ENCODE data around the gene AKIP1.
"Not testable (repeated sequence)": the region's sequence is repeated elsewhere in the genome, so short reads cannot be mapped to it uniquely, and the experiment has no call there.

AKIP1 gene, protein sequence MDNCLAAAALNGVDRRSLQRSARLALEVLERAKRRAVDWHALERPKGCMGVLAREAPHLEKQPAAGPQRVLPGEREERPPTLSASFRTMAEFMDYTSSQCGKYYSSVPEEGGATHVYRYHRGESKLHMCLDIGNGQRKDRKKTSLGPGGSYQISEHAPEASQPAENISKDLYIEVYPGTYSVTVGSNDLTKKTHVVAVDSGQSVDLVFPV

DNA sequence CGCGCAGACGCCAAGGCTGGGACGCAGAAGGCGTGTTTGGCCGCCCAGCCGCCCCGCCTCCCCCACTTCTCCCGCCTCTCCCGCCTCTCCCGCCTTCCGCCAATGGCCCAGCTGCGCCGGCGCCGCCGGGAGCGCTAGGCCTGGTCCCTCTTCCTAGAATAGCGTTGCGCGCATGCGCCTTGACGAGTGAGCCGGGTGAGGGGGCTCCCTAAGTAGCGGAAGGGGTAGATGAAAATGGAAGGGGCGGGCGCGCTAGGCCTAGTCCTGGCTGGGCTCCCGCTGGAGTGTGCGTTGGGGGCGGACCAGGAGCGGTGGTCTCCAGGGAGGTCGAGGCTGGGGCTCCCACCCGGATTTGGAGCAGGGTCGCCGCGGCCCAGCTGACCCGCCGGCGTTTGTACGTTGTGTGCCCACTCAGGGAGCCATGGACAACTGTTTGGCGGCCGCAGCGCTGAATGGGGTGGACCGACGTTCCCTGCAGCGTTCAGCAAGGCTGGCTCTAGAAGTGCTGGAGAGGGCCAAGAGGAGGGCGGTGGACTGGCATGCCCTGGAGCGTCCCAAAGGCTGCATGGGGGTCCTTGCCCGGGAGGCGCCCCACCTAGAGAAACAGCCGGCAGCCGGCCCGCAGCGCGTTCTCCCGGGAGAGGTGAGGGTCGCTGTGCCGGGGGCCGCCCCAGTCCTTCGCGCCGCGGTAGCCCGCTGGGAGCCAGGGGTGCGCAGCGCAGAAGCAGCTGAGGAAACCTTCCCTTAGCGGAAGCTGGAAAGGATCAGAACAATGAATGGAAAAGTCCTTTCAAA lies at the start of gene AKIP1:
Gene AKIP1, plus strand, starts transcription at position 161 of the 795 bp plus-strand sequence. Its CDS starts 261 bp downstream, at position 422.
- peak; percentile 72 to 74 for DNase-seq

GRCh38 chr11:8863838-8864237 lies 47.2 kb upstream of the AKIP1 start:
- no peak for DNase-seq

- no peak for DNase-seq
Observed at GRCh38 chr11:8865304-8865703, 45.7 kb upstream of the AKIP1 start.

DNA sequence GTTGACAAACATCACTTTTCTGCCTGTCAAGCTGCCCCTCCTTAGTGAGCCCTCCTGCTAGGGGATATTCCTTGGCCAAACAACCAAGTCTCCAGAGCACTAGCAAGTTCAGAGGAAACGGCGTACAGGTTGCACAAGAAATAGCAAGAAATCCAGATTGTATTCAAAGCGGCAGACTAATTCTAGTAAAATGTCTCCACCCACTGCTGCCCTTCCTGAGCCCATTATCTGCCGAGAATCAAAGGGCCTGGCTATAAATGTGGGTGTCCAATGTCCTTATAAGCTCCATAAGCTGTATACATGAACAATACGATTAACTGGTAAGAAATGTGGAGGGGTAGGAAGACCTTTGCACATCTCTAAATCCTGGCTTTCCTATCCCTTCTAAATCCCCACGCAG lies 44.0 kb upstream of the AKIP1 start:
- DNase-seq = no peak

GRCh38 chr11:8867931-8868631 lies 42.9 kb upstream of the AKIP1 start:
- DNase-seq = no peak

- DNase-seq = no peak
Observed at GRCh38 chr11:8870411-8871170, 40.4 kb upstream of the AKIP1 start.

- no peak for DNase-seq
Observed at GRCh38 chr11:8871171-8871775, 39.7 kb upstream of the AKIP1 start.

DNA sequence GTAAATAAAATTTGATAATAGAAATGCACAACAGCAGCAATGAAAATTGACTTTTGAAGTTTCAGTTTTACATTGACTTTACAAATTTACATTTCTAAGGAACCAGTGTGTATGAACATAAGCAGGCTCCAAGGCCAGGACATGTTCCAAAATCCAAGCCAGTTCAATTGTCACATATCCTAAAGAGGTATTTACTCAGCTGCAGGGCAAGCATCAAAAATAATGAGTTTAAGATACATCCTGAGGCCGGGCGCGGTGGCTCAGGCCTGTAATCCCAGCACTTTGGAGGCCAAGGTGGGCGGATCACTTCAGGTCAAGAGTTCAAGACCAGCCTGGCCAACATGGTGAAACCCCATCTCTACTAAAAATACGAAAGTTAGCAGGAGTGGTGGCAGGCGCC lies 39.0 kb upstream of the AKIP1 start:
- no peak for DNase-seq

- no peak for DNase-seq
Observed at GRCh38 chr11:8873741-8874405, 37.1 kb upstream of the AKIP1 start.

DNA sequence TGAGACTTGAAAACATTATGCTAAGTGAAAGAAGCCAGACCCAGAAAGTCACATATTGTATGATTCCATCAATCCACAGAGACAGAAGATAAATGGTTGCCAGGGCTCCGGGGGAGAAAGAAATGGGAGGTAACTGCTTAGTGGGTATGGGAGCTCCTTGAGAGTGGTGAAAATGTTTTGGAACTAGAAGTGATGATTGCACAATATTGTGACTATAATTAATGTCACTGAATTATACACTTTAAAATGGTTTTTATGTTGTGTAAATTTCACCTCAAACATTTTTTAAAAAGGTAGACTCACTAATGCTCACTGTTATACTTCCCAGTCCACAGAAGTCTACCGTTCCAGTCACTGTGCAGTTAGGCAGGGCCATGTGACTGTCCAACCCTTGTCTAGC lies 32.2 kb upstream of the AKIP1 start:
- DNase-seq = no peak

DNA sequence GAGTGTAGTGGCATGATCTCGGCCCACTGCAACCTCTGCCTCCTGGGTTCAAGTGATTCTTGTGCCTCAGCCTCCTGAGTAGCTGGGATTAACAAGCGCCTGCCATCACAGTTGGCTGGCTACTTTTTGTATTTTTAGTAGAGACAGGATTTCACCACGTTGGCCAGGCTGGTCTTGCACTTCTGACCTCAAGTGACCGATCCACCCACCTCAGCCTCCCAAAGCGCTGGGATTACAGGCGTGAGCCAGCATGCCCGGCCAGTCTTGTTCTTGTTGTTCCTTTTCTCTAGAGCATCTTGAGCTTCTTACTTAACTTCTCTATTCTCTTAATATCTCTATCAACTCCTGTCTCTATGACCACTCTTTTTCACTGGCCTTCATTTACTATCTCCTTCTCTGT lies 29.4 kb upstream of the AKIP1 start:
- not testable (repeated sequence) for DNase-seq

GRCh38 chr11:8886322-8886721 lies 24.7 kb upstream of the AKIP1 start:
- DNase-seq = no peak

GRCh38 chr11:8891185-8891584 lies 19.8 kb upstream of the AKIP1 start:
- DNase-seq = not testable (repeated sequence)

GRCh38 chr11:8899119-8899753 lies 11.8 kb upstream of the AKIP1 start:
- no peak for DNase-seq

GRCh38 chr11:8905528-8906165 lies 5.3 kb upstream of the AKIP1 start:
- no peak for DNase-seq

DNA sequence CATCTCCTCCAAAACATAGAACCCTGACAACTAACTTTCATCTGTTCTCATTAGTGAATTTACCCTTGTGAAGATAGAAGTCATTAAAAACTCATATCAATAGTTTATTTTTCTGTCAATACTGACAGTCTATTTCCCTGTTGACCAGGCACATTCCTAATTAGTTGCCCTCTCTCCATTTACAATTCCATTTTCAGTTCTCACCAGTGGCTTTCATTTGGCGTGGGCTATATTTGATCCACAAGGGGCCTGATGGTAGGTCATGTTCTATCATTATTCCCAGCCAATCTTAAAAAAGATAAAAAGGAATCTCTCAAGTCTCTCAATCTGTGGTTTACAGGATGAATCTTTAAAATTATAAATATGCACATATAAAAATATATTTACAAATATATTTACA lies 3.9 kb upstream of the AKIP1 start:
- DNase-seq = no peak

DNA sequence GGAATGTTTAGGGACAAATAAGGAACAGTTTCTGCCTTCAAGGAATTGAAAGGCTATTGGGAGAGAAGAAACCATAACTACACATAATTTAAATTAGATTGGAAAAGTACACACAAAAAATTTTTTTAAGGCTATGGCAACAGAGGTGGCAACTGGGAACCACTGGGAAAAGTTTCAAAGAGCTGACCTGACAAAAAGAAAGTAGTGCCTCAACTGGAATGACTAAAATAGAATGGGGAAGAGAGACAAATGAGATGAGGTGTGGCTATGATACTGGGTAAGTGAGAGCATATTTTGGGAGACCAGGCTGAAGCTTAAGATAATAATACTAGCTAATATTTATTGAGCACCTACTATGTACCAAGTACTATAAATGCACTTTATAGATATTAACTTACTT lies 2.9 kb upstream of the AKIP1 start:
- DNase-seq = no peak

DNA sequence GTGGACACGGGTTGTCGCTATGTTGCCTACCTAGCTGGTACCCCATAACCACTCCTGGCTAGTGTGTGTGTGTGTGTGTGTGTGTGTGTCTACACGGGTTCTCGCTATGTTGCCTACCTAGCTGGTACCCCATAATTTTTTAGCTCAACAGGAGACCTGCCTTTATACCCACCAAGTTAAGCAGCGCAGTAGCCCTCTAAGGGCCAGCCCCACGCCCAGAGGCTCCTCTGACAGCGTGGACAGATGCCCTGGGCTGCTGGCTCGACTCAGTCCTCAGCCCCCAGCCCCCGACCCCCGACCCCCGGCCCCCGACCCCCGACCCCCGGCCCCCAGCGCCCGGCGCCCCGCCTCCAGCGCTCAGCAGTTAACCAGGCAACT lies 351 bp upstream of the AKIP1 start:
- peak in 1 of 2 donors; percentile 4 for DNase-seq

DNA sequence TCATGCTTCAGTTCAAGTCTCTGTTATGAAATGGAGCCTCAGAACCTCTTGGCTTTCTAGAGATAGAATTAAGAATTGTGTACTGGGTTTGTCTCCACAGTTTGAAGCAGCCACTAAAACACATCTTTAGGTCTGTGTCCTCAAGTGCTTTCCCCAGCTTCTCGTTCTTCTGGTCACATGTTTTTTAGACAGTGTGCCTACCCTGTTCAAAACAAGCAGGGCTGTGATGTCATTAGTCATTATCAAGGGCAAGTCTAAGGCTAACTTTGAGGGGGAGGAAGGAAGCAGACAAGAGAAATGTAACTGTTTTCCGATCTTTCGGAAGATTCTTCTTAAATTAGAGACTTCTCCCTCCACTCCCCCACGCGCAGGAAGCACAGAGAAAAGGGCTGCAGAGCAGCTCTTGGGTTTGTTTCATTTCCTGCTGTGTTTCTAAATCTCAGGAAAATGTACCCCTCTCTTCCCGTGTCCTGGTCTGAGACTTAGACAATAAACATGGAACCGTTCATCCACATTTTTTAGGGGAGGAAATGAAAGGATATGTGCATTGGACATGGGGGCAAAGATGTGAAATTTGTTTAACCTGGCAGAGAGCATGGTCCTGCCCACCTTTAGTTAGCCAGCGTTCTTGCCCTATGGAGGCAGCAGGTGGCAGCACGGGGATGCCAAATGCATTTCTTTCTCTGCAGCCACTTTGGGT lies 3.1 kb downstream of the AKIP1 start:
- DNase-seq = peak; percentile 37 to 41

GRCh38 chr11:8914661-8915018 lies 3.7 kb downstream of the AKIP1 start:
- no peak for DNase-seq
